NCI-H1930 (cell line): ENCODE results near the gene SH2D3C.

Experiments
- DNase-seq, 2 experiments: peaks; one replicate each; lab custom pipeline; 2025; lab: John Stamatoyannopoulos, UW

Gene SH2D3C

DNA sequence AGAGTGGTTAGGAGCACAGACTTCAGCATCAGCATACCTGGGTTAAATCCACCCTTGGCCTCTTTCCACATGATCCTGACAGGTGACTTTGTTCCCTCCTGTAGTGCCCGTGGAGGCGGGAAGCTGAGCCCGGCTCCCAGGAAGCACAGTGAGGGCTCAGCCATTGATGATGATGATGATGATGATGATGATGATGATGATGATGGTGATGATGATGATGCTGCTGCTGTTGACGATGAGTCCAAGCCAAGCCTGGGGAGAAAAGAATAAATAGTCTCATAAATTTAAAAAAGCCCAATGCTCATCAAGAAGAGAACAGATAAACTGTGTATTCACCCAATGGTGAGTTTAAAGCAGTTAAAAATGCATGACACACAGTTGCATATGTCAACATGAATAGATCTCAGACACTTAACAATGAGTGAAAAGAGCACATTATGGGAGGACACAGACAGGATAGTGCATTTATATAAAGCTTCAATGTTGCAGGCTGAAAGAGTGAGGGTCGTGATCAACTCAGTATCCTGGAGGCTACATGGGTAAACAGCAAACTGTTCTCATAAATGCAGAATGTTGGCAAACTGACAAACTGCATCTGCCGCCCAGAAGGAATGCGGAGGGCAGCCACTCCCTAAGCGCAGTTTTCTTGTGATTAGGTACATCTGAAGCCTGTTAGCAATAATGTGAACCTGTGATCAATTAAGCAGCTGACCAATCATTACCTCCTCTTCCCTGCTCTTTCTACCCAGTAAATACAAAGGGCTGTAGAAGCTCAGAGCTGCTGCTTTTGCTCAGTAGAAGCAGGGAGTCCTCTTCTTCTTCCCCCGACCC is 83.4 kb downstream of the SH2D3C start:
- no peak for DNase-seq

- no peak for DNase-seq
These were observed 84.8 kb downstream of the SH2D3C start for GRCh38 chr9:127693697-127694096.

- DNase-seq = no peak
These were observed 85.3 kb downstream of the SH2D3C start for GRCh38 chr9:127693143-127693542.

- DNase-seq = no peak
These were observed 86.4 kb downstream of the SH2D3C start for GRCh38 chr9:127692071-127692470.

DNA sequence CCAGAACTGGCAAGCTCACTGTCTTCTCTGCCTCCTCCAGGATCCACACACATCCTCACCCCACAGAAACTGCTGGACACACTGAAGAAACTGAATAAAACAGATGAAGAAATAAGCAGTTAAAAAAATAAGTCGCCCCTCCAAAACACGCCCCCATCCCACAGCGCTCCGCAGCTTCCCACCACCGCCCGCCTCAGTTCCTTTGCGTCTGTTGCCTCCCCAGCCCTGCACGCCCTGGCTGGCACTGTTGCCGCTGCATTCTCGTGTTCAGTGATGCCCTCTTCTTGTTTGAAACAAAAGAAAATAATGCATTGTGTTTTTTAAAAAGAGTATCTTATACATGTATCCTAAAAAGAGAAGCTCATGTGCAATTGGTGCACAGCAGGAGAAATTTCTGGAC is 87.7 kb downstream of the SH2D3C start:
- DNase-seq = no peak

DNA sequence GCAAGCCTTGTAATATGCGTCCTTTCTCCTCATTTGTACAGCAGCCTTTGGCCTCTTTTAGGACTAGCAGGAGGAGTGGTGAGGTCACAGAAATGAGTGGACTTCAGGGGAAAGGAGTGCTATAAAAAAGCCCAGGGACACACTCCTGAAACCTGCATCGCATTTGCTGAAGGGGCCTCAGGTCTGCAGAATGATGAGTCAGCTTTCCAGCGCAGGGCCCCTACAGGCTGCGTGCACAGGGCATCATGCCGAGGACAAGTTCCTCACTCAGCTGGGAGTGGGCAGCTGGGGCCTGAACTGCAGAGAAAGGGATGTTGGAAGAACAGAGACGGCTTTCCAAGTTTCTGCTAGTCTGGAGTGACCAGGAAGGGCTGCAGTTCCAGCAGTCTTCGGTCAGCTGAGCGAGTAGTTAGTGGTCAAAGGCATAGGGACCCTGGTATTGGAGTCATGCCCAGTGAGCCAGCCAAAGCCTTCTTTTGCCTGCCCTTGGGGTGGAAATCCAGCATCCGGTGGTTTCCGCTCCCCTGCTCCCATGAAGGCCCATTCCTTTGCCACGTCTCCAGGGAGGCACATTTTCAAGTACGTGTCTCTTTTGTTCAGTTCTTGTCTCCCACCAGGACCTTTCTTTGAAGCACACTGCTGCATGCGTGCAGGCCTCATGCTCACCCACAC is 89.0 kb downstream of the SH2D3C start:
- DNase-seq = no peak
